Adrenal gland (tissue), 5 donors: ENCODE measurements around the gene PRKACB.

Experiments
- POLR2A ChIP-seq, 2 donors: fragments of 450-650 bp; IDR thresholded peaks; one replicate each; pipeline ENCODE4 v1.6.1; 2017; ENCODE audit warnings: antibody characterized with exemption in 2 of 2, mild to moderate bottlenecking in 2 of 2, moderate library complexity in 1 of 2
- TF ChIP-seq, protein P1 (sequence below), 6 experiments: fragments of 450-650 bp in 4 of 6; fragments of 200-600 bp in 2 of 6; sonication (generic) in 1 of 6; IDR thresholded peaks; 1 replicate in 5 of 6; 2 replicates in 1 of 6; pipeline versions ENCODE4 v1.5.1 to v1.8.0; 2016 to 2021; ENCODE audit warnings: antibody characterized with exemption in 6 of 6, mild to moderate bottlenecking in 2 of 6, moderate library complexity in 1 of 6
- donor health status: DM: no; HTN: no; CAD: no.

DNA sequence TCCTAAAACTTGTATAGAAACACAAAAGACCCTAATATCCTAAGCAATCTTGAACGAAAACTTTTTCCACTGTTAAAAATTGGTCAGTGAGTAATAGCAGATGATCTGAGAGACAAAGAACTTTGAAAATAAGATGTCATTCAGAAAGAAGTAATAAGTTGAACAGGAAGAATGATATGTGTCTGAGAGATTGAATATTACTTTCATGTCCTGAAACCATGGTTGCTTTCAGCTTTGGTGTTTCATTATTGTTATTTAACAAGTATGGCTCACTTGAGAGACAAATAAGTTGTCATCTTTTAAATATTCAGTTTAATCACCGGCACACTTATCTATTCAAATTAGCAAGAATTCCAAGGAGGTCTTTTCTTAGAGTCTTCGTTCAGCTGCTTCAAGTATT, 11.4 kb downstream of the PRKACB start:
- TF ChIP-seq, protein P1, sequence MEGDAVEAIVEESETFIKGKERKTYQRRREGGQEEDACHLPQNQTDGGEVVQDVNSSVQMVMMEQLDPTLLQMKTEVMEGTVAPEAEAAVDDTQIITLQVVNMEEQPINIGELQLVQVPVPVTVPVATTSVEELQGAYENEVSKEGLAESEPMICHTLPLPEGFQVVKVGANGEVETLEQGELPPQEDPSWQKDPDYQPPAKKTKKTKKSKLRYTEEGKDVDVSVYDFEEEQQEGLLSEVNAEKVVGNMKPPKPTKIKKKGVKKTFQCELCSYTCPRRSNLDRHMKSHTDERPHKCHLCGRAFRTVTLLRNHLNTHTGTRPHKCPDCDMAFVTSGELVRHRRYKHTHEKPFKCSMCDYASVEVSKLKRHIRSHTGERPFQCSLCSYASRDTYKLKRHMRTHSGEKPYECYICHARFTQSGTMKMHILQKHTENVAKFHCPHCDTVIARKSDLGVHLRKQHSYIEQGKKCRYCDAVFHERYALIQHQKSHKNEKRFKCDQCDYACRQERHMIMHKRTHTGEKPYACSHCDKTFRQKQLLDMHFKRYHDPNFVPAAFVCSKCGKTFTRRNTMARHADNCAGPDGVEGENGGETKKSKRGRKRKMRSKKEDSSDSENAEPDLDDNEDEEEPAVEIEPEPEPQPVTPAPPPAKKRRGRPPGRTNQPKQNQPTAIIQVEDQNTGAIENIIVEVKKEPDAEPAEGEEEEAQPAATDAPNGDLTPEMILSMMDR (IDR thresholded peaks at IDR 0.05): no peak
- TF ChIP-seq POLR2A (IDR thresholded peaks at IDR 0.05): no peak
